Spinal cord (tissue), 10 donors: ENCODE measurements around the gene KIRREL1. TPM values are rescaled to one million over a fixed set of nuclear protein-coding genes. Genes with fewer than 3 reads are reported as not detected.
A peak's percentile ranks its signal among the peaks of the same experiment; 100 is the strongest.

Experiments
- DNase-seq, 6 donors: peaks; one replicate each; pipeline versions ENCODE4 v3.0.0 to v3.0.0-alpha.2; 2013 to 2015; ENCODE audit warnings: low spot score in 6 of 6, low read depth in 4 of 6
- H3K27ac ChIP-seq: one replicate; pipeline ENCODE4 v1.5.1; 2013; ENCODE audit warnings: low read depth, low read length, control low read depth
- H3K27me3 ChIP-seq: one replicate; pipeline ENCODE4 v1.6.1; 2013; ENCODE audit warnings: low read length; ENCODE audit not compliant: control insufficient read depth, insufficient read depth
- H3K36me3 ChIP-seq: one replicate; pipeline ENCODE4 v1.6.1; 2013; ENCODE audit warnings: low read length; ENCODE audit not compliant: control insufficient read depth, insufficient read depth
- H3K4me1 ChIP-seq: one replicate; pipeline ENCODE4 v1.6.1; 2013; ENCODE audit warnings: low read length; ENCODE audit not compliant: control insufficient read depth, insufficient read depth
- H3K4me3 ChIP-seq: one replicate; pipeline ENCODE4 v1.5.1; 2013; ENCODE audit warnings: low read depth, low read length, control low read depth
- H3K9me3 ChIP-seq: one replicate; pipeline ENCODE4 v1.6.1; 2013; ENCODE audit warnings: low read length; ENCODE audit not compliant: control insufficient read depth, insufficient read depth
- WGBS: methylation state at CpG from one replicate; pipeline ENCODE4 v1.1.5; 2013; ENCODE audit warnings: missing lambda C conversion rate; ENCODE audit not compliant: insufficient coverage; 5-methylcytosine and 5-hydroxymethylcytosine counted together
- polyA plus RNA-seq, 2 donors: library from polyadenylated mRNA; unstranded; fragments of 120-200 nt; gene quantifications; one replicate each; pipeline ENCODE4 v1.2.1, GENCODE V29; 2013; ENCODE audit not compliant: insufficient read length in 2 of 2
- total RNA-seq, 2 donors: library from RNA; depleted of rRNA in 1 of 2; stranded (reverse); fragments of 120-200 nt in 1 of 2; fragments of >200 nt in 1 of 2; gene quantifications; one replicate each; pipeline versions ENCODE4 v1.2.3 to v1.2.4, GENCODE V29; 2013 to 2014
- donor health status: healthy.

Gene KIRREL1
- total and polyA plus RNA-seq, 4 donors, result 21.6 to 40.2 (median 29.2) TPM

DNA sequence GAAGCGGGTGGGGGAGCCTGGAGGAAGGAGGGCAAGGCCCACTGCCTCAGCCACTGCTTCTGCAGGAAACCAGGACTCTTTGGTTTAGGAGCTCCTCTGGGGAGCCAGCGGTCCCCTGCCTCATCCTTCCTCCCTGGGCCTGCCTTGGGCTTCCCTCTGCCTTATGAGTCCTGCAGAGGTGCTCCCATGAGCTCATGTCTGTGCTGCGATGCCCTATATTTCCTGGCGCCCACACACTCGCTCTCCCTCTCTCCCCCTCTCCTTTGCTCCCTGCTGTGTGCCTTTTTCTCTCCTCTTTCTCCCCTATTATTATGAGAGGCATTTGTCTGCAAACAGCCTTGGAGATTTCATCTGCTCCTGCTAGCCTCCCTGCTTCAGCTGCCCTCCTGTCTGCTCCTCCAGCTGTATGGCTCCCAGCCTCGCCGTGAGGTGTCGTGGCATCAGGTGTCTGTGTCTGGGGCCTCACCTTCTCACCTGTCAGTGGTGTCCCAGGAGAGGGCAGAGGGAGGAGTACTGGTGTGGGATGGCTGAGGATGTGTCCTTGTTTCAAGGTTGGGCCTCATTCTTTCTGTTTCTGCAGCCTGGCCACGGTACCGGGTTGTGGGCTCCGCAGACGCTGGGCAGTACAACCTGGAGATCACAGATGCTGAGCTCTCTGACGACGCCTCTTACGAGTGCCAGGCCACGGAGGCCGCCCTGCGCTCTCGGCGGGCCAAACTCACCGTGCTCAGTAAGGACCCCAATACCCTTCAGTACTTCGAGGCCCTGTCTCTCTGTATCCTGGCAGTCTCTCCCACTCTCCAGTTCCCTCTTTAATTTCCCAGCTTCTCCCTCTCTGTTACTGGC is 84.2 kb downstream of the KIRREL1 start:
- Histone ChIP-seq H3K36me3 (peaks cover 27% of the 10 kb centered on the region), H3K9me3 (no peaks in the 10 kb centered on the region), H3K4me3 (no peak overlapping the region), H3K27me3 (no peaks in the 10 kb centered on the region), H3K4me1 (peaks cover 42% of the 10 kb centered on the region), H3K27ac (no peak overlapping the region)
- peak in 1 of 6 donors; percentile 29 for DNase-seq
- WGBS, result 78% methylated on average over 21 of the region's 22 CpGs

GRCh38 chr1:158078569-158079080 is 85.2 kb downstream of the KIRREL1 start:
- Histone ChIP-seq H3K4me3 (no peak overlapping the region), H3K27ac (no peak overlapping the region), H3K9me3 (no peaks in the 10 kb centered on the region), H3K27me3 (no peaks in the 10 kb centered on the region), H3K36me3 (peaks cover 32% of the 10 kb centered on the region), H3K4me1 (peaks cover 41% of the 10 kb centered on the region)
- 29% methylated on average over 4 of the region's 4 CpGs for WGBS
- DNase-seq, result peak in 2 of 6 donors; percentile 74 to 75

DNA sequence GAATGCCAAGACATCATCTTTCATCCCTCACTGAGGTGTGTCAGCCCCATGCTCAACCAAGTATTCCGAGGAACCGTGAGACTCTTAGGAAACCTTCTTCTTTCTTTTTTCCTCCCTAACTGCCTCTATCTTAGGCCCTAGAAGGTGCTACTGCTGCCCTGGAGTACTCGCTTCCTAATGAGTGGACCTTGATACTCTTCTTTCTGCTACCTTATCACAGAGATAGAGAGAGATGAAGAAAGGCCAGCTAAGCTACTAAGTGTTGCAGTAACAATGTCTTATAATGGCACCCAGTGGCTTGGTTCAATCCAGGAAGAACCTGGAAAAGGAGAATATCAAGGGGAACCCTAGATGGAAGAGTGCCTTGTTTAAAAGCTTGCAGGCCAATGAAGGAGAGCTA is 86.6 kb downstream of the KIRREL1 start:
- DNase-seq, result no peak
- WGBS, result 100% methylated on average over 2 of the region's 3 CpGs
- Histone ChIP-seq H3K9me3 (no peaks in the 10 kb centered on the region), H3K4me1 (peaks cover 34% of the 10 kb centered on the region), H3K27me3 (no peaks in the 10 kb centered on the region), H3K36me3 (peaks cover 40% of the 10 kb centered on the region), H3K4me3 (no peak overlapping the region), H3K27ac (no peak overlapping the region)

- peaks cover 46% of the 10 kb centered on the region for H3K36me3 ChIP-seq
- no peak overlapping the region for H3K4me3 ChIP-seq
- no peaks in the 10 kb centered on the region for H3K4me1 ChIP-seq
- no peak for DNase-seq
- WGBS, result 83% methylated on average over 8 of the region's 8 CpGs
- no peaks in the 10 kb centered on the region for H3K9me3 ChIP-seq
- H3K27me3 ChIP-seq, result no peaks in the 10 kb centered on the region
- H3K27ac ChIP-seq, result no peak overlapping the region
Measured at GRCh38 chr1:158084336-158084735, 90.9 kb downstream of the KIRREL1 start.

DNA sequence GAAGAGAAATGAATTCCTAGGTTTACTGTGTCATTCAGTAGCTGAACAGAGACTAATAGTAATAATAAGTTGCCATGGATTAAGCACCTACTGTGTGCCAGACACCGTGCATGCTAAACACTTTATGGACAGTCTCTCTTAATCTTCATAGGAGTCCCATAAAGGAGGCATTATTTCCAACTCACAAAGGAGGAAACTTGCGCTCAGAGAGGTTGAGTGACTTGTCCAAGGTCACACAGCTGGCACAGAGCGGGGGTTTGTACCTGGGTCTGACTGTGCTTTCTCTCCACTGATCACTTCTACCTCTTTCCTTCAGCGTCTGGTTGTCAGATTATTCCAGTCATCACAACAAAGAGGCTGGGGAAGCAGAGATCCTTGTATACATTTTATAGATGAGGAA is 91.3 kb downstream of the KIRREL1 start:
- H3K27ac ChIP-seq, result no peak overlapping the region
- no peak overlapping the region for H3K4me3 ChIP-seq
- WGBS, result 100% methylated on average over 2 of the region's 4 CpGs
- no peaks in the 10 kb centered on the region for H3K27me3 ChIP-seq
- H3K36me3 ChIP-seq, result peaks cover 47% of the 10 kb centered on the region
- no peaks in the 10 kb centered on the region for H3K9me3 ChIP-seq
- no peak for DNase-seq
- H3K4me1 ChIP-seq, result no peaks in the 10 kb centered on the region

DNA sequence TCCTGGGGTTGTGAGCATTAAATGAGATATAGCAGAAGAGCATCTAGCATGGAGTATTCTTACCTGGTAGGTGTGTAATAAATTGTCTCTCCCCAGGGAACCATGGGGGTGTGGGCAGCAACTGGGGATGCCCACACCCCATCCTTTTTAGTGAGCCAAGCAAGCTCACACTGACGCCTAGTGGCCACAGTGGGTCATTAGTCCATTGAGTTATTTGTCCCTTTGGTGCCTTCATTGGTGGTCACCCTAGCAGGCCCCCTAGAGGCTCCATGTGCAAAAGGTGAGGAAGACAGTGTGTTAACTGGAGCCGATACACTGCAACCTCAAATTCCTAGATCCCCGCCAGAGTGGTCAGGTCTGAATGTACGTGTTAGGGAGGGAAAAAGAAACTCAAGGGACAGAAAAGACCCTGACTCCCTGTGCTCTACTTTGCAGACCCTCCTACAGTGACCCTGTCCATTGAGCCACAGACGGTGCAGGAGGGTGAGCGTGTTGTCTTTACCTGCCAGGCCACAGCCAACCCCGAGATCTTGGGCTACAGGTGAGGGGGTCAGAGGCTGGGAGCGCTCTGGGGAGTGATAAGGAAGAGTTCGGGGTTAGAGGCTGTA is 94.0 kb downstream of the KIRREL1 start:
- Histone ChIP-seq H3K27me3 (no peaks in the 10 kb centered on the region), H3K27ac (no peak overlapping the region), H3K4me1 (no peaks in the 10 kb centered on the region), H3K36me3 (peaks cover 56% of the 10 kb centered on the region), H3K9me3 (no peaks in the 10 kb centered on the region), H3K4me3 (no peak overlapping the region)
- WGBS, result 63% methylated on average over 6 of the region's 9 CpGs
- peak in 3 of 6 donors; percentile 45 to 89 (median 88) for DNase-seq

GRCh38 chr1:158089476-158089875 is 96.0 kb downstream of the KIRREL1 start:
- no peak overlapping the region for H3K4me3 ChIP-seq
- 98% methylated on average over 14 of the region's 16 CpGs for WGBS
- H3K36me3 ChIP-seq, result peaks cover 67% of the 10 kb centered on the region
- no peak for DNase-seq
- H3K27me3 ChIP-seq, result no peaks in the 10 kb centered on the region
- no peaks in the 10 kb centered on the region for H3K4me1 ChIP-seq
- no peaks in the 10 kb centered on the region for H3K9me3 ChIP-seq
- H3K27ac ChIP-seq, result no peak overlapping the region

DNA sequence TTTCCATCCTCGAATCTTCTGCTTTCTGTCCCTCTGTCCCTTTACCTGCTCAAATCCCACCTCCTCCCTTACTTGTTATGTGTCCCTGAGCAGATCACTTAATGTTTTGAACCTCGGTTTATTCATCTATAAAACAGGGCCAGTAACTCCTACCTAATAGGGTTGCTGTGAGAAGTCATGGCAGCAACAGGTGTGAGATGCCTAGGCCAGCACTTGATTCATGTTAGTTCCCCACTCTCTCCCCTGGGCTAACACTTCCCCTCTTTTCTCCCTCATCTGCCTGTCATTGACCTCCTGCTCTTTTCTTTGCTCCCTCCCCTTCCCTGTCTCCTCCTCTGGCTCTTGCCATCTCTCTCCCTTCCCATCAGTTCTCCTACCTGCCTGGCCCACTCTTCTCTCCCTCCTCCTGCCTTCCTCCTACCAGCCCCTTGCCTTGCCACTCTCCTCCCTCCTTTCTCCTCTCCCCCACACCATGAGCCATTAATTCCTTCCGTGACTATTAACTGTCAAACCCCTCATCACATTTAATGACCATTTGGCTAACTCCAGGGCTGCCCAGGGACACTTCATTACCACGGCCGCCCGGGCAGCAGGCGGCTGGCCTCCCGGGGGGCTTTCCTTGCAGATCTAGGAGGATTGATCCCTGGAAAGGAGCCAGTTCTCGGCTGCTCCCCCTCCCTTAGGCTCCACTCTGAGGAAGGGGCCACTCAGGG is 96.6 kb downstream of the KIRREL1 start:
- DNase-seq, result peak in 1 of 6 donors; percentile 72
- H3K4me3 ChIP-seq, result no peak overlapping the region
- whole genome bisulfite sequencing, result 36% methylated on average over 9 of the region's 9 CpGs
- H3K4me1 ChIP-seq, result no peaks in the 10 kb centered on the region
- H3K36me3 ChIP-seq, result peaks cover 68% of the 10 kb centered on the region
- H3K27me3 ChIP-seq, result no peaks in the 10 kb centered on the region
- H3K9me3 ChIP-seq, result no peaks in the 10 kb centered on the region
- no peak overlapping the region for H3K27ac ChIP-seq

DNA sequence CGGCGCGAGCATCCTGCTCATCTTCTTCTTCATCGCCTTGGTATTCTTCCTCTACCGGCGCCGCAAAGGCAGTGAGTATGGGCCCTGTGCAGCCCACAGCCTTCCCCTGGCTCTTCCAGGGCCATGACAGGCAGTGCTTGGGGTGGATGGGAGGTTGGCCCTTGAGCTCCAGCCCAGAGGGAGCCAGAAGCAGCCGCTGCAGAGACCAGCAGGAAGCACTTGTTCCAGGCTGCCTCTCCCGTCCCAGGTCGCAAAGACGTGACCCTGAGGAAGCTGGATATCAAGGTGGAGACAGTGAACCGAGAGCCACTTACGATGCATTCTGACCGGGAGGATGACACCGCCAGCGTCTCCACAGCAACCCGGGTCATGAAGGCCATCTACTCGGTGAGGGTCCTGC is 99.9 kb downstream of the KIRREL1 start:
- WGBS, result 78% methylated on average over 11 of the region's 18 CpGs
- H3K36me3 ChIP-seq, result peaks cover 66% of the 10 kb centered on the region
- H3K27ac ChIP-seq, result no peak overlapping the region
- H3K4me3 ChIP-seq, result no peak overlapping the region
- H3K4me1 ChIP-seq, result peaks cover 2% of the 10 kb centered on the region
- no peaks in the 10 kb centered on the region for H3K9me3 ChIP-seq
- no peaks in the 10 kb centered on the region for H3K27me3 ChIP-seq
- no peak for DNase-seq
